ENCODE measurements around the gene ACTR10. TPM values are rescaled to one million over a fixed set of nuclear protein-coding genes. Genes with fewer than 3 reads are reported as not detected.

ACTR10 gene
- total and polyA plus RNA-seq, 9 of the 15 experiments (the other 6 are each of a cell fraction or from before 2014, with no cell fraction given): 22.0 to 66.1 (median 34.1) TPM

DNA sequence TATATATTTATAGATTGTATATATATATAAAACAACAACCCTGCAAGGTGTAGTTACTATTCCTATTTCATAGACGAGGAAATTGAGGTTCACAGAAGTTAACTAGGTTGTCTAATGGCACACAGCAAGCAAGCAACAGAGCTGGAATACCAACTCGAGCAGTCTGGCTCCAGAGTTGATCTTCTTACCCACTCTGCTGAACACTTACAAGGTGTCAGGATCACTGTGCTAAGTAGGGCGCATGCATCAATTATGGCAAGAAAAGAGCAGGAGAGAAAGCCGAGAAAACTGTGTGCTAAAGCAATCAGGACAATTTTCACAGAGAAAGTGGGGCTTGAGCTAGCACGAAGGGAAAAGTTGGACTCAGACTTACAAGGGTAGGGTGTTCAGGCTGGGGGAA, 32.1 kb upstream of the ACTR10 start (continued):
- TF ChIP-seq, protein P1, sequence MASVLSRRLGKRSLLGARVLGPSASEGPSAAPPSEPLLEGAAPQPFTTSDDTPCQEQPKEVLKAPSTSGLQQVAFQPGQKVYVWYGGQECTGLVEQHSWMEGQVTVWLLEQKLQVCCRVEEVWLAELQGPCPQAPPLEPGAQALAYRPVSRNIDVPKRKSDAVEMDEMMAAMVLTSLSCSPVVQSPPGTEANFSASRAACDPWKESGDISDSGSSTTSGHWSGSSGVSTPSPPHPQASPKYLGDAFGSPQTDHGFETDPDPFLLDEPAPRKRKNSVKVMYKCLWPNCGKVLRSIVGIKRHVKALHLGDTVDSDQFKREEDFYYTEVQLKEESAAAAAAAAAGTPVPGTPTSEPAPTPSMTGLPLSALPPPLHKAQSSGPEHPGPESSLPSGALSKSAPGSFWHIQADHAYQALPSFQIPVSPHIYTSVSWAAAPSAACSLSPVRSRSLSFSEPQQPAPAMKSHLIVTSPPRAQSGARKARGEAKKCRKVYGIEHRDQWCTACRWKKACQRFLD (CRISPR knock-in tag; IDR thresholded peaks at IDR 0.05): no peak
- TF ChIP-seq, protein P2, sequence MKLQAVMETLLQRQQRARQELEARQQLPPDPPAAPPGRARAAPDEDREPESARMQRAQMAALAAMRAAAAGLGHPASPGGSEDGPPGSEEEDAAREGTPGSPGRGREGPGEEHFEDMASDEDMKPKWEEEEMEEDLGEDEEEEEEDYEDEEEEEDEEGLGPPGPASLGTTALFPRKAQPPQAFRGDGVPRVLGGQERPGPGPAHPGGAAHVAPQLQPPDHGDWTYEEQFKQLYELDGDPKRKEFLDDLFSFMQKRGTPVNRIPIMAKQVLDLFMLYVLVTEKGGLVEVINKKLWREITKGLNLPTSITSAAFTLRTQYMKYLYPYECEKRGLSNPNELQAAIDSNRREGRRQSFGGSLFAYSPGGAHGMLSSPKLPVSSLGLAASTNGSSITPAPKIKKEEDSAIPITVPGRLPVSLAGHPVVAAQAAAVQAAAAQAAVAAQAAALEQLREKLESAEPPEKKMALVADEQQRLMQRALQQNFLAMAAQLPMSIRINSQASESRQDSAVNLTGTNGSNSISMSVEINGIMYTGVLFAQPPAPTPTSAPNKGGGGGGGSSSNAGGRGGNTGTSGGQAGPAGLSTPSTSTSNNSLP (IDR thresholded peaks at IDR 0.05; ENCODE audit: borderline replicate concordance, low read depth, low read length): no peak
- TF ChIP-seq, protein P3, sequence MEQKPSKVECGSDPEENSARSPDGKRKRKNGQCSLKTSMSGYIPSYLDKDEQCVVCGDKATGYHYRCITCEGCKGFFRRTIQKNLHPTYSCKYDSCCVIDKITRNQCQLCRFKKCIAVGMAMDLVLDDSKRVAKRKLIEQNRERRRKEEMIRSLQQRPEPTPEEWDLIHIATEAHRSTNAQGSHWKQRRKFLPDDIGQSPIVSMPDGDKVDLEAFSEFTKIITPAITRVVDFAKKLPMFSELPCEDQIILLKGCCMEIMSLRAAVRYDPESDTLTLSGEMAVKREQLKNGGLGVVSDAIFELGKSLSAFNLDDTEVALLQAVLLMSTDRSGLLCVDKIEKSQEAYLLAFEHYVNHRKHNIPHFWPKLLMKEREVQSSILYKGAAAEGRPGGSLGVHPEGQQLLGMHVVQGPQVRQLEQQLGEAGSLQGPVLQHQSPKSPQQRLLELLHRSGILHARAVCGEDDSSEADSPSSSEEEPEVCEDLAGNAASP (IDR thresholded peaks at IDR 0.05): no peak

DNA sequence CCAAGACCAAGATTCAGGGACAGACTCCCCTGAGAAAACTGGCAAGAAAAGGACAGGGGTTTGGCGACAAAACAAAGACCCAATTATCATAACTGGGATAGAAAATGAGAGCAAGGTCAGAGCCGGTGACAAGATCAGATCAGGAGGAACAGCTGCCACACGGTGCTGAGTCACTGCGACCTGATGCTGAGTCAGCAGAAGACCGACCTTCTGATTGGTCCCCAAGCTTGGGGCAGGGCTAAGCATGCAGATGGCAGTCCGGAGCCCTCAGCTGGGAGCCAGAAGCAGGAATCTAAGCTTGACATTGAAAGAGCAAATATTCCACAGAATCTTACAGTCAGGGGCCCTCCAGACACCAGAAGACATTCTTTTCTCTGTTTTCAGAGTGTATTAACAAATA, 28.9 kb upstream of the ACTR10 start:
- H3K4me3 ChIP-seq: no peak overlapping the region
- no peaks in the 10 kb centered on the region for H4K20me1 ChIP-seq (replicated peaks; ENCODE audit: control insufficient read depth, insufficient read depth, low read length)
- WGBS (ENCODE audit: insufficient coverage, low coverage, missing lambda C conversion rate): 0% methylated on average over 6 of the region's 6 CpGs
- DNase-seq (ENCODE audit: extremely low read depth in 1 of 4, low spot score in 3 of 4) (peak; percentile 94 to 96 (median 95)), ATAC-seq (peak; percentile 99), FAIRE-seq (peak; percentile 98)
- peak overlapping the region; percentile 76 for H3K27ac ChIP-seq (ENCODE audit: extremely low read depth, low read depth, low read length)
- peak overlapping the region; percentile 65 for H3K4me2 ChIP-seq (ENCODE audit: insufficient read depth, low read length)
- BruUV-seq (replicated peaks): no TSS peak
- POLR2A ChIA-PET: interaction anchor here (0.9 to 1.0 kb wide), 2 partner anchors 20 to 21 kb away, joined by 3 read pairs; no protein-coding TSS in a partner anchor
- H3K9ac ChIP-seq (ENCODE audit: insufficient read depth in 1 of 2, low read depth in 2 of 2, low read length in 2 of 2): peak overlapping the region in 1 of 2 experiments; percentile 43; a peak in 1 of 4 replicates
- peaks cover 6 to 9% of the 10 kb centered on the region in 2 experiments; a peak in 3 of 5 replicates for H3K4me1 ChIP-seq (replicated peaks in 1 of 2; ENCODE audit: control insufficient read depth in 2 of 2, insufficient read depth in 2 of 2, low read length in 2 of 2)
- H2AFZ ChIP-seq (ENCODE audit: low read depth, low read length): peak overlapping the region; percentile 85
- no peaks in the 10 kb centered on the region for H3K27me3 ChIP-seq (ENCODE audit: control insufficient read depth in 2 of 2, insufficient read depth in 2 of 2, low read length in 2 of 2)
- H3K36me3 ChIP-seq (ENCODE audit: control insufficient read depth, insufficient read depth, low read length): no peaks in the 10 kb centered on the region
- in situ Hi-C loops (cut with MboI): no loop called here
- intact Hi-C loops (cut with micrococcal nuclease): no loop called here
- no peaks in the 10 kb centered on the region for H3K79me2 ChIP-seq (ENCODE audit: control insufficient read depth, insufficient read depth, low read length)
- CTCF ChIA-PET (ENCODE audit: low intra/inter-chr PET ratio): no interaction called here
- H3K9me3 ChIP-seq (replicated peaks; ENCODE audit: control insufficient read depth, insufficient read depth, low read depth, low read length): no peaks in the 10 kb centered on the region
- no peaks in the 10 kb centered on the region for H3K9me1 ChIP-seq (ENCODE audit: control insufficient read depth, insufficient read depth, low read length)
- TF ChIP-seq EP300 (IDR thresholded peaks at IDR 0.05; ENCODE audit: low read length) (peak; percentile 73), MTA1 (IDR thresholded peaks at IDR 0.05; ENCODE audit: borderline replicate concordance) (peak; percentile 39; the same call in 1 of the 2 replicates), ZEB2 (IDR thresholded peaks at IDR 0.05) (no peak; the same call in 1 of the 2 replicates), BCL6 (CRISPR knock-in tag; IDR thresholded peaks at IDR 0.05) (no peak), ZNF184 (CRISPR knock-in tag; IDR thresholded peaks at IDR 0.05) (no peak), NCOA2 (IDR thresholded peaks at IDR 0.05; ENCODE audit: partially characterized antibody in 2 of 2) (no peak), ZNF3 (CRISPR knock-in tag; IDR thresholded peaks at IDR 0.05) (no peak), JUNB (CRISPR knock-in tag; conservative IDR thresholded peaks at IDR 0.05) (peak; percentile 37; the same call in 1 of the 2 replicates)
- TF ChIP-seq, protein P4, sequence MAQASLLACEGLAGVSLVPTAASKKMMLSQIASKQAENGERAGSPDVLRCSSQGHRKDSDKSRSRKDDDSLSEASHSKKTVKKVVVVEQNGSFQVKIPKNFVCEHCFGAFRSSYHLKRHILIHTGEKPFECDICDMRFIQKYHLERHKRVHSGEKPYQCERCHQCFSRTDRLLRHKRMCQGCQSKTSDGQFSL (CRISPR knock-in tag; IDR thresholded peaks at IDR 0.05): no peak
- TF ChIP-seq, protein P4 (tag; IDR thresholded peaks at IDR 0.05): no peak
- TF ChIP-seq, protein P5, sequence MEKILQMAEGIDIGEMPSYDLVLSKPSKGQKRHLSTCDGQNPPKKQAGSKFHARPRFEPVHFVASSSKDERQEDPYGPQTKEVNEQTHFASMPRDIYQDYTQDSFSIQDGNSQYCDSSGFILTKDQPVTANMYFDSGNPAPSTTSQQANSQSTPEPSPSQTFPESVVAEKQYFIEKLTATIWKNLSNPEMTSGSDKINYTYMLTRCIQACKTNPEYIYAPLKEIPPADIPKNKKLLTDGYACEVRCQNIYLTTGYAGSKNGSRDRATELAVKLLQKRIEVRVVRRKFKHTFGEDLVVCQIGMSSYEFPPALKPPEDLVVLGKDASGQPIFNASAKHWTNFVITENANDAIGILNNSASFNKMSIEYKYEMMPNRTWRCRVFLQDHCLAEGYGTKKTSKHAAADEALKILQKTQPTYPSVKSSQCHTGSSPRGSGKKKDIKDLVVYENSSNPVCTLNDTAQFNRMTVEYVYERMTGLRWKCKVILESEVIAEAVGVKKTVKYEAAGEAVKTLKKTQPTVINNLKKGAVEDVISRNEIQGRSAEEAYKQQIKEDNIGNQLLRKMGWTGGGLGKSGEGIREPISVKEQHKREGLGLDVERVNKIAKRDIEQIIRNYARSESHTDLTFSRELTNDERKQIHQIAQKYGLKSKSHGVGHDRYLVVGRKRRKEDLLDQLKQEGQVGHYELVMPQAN (IDR thresholded peaks at IDR 0.05; ENCODE audit: borderline replicate concordance): no peak; the same call in 1 of the 2 replicates
